NCI-H82 treated with DMSO at 0.1 percent for 48 hours (cell line): ENCODE measurements around the gene SMYD1.

Experiments used
- DNase-seq: peaks from one replicate; lab custom pipeline; 2025; ENCODE audit not compliant: unreplicated experiment; lab: John Stamatoyannopoulos, UW

SMYD1 gene

GRCh38 chr2:88139804-88140203, 72.2 kb downstream of the SMYD1 start:
- DNase-seq = no peak

- no peak for DNase-seq
Measured at GRCh38 chr2:88141952-88142351, 74.3 kb downstream of the SMYD1 start.

- DNase-seq = no peak
Measured at GRCh38 chr2:88144271-88144670, 76.6 kb downstream of the SMYD1 start.

DNA sequence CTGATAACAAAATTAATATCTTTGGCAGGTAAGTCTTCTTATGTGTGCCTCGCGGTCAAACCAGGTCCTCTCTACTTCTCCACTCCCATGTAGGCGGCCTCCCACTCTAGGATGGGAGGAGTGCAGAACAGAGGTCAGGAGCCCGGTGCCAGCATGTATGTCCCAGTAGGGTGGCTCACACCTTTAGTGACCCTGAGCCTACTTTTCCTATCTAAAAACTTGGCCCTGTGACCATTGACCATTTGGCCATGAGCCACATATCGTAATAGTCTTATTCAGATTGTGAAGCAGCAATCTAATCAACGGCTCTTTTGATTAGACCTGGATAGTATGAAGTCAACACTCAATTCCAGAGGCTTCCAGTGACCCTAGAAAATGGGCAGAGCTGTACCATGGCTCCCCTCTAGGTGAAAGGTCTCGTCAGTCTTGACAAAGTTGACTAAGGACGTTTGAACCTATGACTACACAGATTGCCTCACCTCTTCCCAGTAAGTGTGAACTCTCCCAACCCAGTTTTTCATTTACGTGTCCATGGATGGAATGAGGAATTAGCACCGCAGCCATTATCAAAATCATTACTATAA, 77.4 kb downstream of the SMYD1 start:
- DNase-seq = no peak

GRCh38 chr2:88146590-88146989, 79.0 kb downstream of the SMYD1 start:
- no peak for DNase-seq

DNA sequence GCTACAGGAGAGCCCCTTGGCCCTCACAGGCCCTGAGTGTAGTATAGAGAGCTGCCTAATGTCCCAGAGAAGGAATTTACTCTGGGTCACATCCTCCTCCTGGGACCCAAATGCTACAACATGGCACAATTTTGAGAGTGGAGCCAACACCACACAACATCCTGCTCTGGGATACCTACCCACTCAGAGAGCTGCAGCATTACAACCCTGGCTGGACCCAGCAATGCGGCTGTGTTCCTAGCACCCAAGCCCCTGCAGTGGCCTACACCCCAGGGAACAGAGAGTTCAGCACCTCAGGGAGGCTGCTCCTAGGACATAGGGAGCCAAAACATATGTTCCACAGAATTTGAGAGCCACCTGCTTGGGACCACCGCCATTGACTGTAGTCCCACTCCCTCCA, 79.5 kb downstream of the SMYD1 start:
- DNase-seq = no peak

DNA sequence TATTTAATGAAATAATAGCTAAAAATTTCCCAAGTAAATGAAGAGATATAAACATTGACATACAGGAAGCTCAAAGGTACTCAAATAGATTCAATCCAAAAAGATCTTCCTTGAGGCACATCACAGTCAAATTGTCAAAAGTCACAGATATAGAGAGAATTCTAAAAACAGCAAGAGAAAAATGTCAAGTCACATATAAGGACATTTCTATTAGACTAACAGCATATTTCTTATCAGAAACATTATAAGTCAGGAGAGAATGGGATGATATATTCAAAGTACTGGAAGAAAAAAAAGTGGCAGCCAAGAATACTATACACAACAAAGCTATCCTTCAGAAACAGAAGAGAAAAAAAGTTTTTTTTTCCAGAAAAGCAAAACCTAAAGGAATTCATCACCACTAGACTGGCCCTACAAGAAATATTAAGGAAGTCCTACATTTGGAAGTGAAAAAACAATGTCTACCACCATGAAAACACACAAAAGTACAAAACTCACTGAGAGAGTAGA, 81.4 kb downstream of the SMYD1 start:
- no peak for DNase-seq

- DNase-seq = no peak
Measured at GRCh38 chr2:88159481-88159880, 91.9 kb downstream of the SMYD1 start.

GRCh38 chr2:88159955-88160415, 92.4 kb downstream of the SMYD1 start:
- DNase-seq = peak; percentile 52

GRCh38 chr2:88160517-88160916, 92.9 kb downstream of the SMYD1 start:
- no peak for DNase-seq

DNA sequence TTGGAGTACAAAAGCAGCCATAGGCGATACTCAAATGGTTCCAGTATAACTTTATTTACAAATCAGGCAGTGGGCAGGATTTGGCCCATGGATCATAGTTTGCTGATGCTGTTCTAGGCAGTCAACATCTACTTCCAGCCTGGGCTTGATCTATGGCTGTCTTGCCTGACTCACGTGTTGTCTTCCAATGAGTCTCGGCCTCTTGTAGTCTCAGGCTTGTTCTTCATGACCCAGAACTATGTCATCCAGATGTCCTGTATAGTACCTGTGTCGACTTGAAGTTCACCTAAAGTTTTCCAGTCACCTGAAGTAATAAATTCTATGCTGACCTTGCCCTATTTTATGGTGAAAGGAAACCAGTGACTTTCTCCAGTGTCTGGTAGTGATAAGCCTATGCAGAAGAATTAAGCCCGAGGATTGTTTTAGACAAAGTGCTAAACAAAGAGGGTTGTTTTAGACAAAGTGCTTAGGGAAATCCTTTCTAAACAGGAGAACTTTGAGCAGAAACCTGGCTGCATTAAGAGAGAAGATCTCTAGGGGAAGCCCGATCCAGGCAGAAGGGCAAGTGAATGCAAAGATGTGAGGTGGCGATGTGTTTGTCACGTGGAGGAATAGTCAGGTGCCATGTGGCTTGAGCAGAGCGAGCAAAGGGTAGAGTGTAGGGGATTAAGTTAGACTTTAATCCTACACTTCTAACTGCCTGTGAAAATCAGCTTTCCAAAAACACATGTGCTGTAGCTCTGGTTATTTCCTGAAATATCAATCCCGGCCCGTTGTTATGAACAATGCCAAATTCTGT, 94.0 kb downstream of the SMYD1 start:
- peak; percentile 5 for DNase-seq
